Measurements from ENCODE around the gene PARP8.

- no peak for TF ChIP-seq CTCF (conservative IDR thresholded peaks at IDR 0.05; ENCODE audit: low read length)
- TF ChIP-seq EZH2phosphoT487 (IDR thresholded peaks at IDR 0.05; ENCODE audit: borderline replicate concordance, low read depth, low read length): no peak
These were observed 1.3 kb upstream of the PARP8 start for GRCh38 chr5:50665091-50665490.

Measured in OCI-LY7 (cell line).